ENCODE measurements around the gene PTRHD1. TPM values are rescaled to one million over a fixed set of nuclear protein-coding genes. Genes with fewer than 3 reads are reported as not detected.

Gene PTRHD1
- total RNA-seq, 1 donor from 2014 or later: 32.0 TPM

GRCh38 chr2:24788816-24789215 lies 4.4 kb downstream of the PTRHD1 start:
- no peak for TF ChIP-seq CTCF (IDR thresholded peaks at IDR 0.05; ENCODE audit: insufficient read depth, low read length, poor library complexity, severe bottlenecking)
- no peak for DNase-seq (ENCODE audit: low read depth)
- Histone ChIP-seq H3K27me3 (ENCODE audit: control insufficient read depth, insufficient read depth, low read length) (no peaks in the 10 kb centered on the region), H3K36me3 (ENCODE audit: control insufficient read depth, insufficient read depth, low read length) (no peaks in the 10 kb centered on the region), H3K4me3 (ENCODE audit: low read depth, low read length) (no peak overlapping the region)

GRCh38 chr2:24787532-24787931 lies 5.7 kb downstream of the PTRHD1 start:
- Histone ChIP-seq H3K4me3 (ENCODE audit: low read depth, low read length) (no peak overlapping the region), H3K36me3 (ENCODE audit: control insufficient read depth, insufficient read depth, low read length) (no peaks in the 10 kb centered on the region), H3K27me3 (ENCODE audit: control insufficient read depth, insufficient read depth, low read length) (no peaks in the 10 kb centered on the region)
- no peak for TF ChIP-seq CTCF (IDR thresholded peaks at IDR 0.05; ENCODE audit: insufficient read depth, low read length, poor library complexity, severe bottlenecking)
- no peak for DNase-seq (ENCODE audit: low read depth)

GRCh38 chr2:24785671-24786321 lies 7.4 kb downstream of the PTRHD1 start:
- no peak for DNase-seq (ENCODE audit: low read depth)
- Histone ChIP-seq H3K36me3 (ENCODE audit: control insufficient read depth, insufficient read depth, low read length) (no peaks in the 10 kb centered on the region), H3K27me3 (ENCODE audit: control insufficient read depth, insufficient read depth, low read length) (no peaks in the 10 kb centered on the region), H3K4me3 (ENCODE audit: low read depth, low read length) (no peak overlapping the region)
- no peak for TF ChIP-seq CTCF (IDR thresholded peaks at IDR 0.05; ENCODE audit: insufficient read depth, low read length, poor library complexity, severe bottlenecking)

GRCh38 chr2:24783641-24784040 lies 9.6 kb downstream of the PTRHD1 start:
- TF ChIP-seq CTCF (IDR thresholded peaks at IDR 0.05; ENCODE audit: insufficient read depth, low read length, poor library complexity, severe bottlenecking): no peak
- Histone ChIP-seq H3K36me3 (ENCODE audit: control insufficient read depth, insufficient read depth, low read length) (no peaks in the 10 kb centered on the region), H3K4me3 (ENCODE audit: low read depth, low read length) (no peak overlapping the region), H3K27me3 (ENCODE audit: control insufficient read depth, insufficient read depth, low read length) (no peaks in the 10 kb centered on the region)
- no peak for DNase-seq (ENCODE audit: low read depth)

GRCh38 chr2:24779116-24779515 lies 14.1 kb downstream of the PTRHD1 start:
- Histone ChIP-seq H3K27me3 (ENCODE audit: control insufficient read depth, insufficient read depth, low read length) (no peaks in the 10 kb centered on the region), H3K36me3 (ENCODE audit: control insufficient read depth, insufficient read depth, low read length) (no peaks in the 10 kb centered on the region), H3K4me3 (ENCODE audit: low read depth, low read length) (no peak overlapping the region)
- no peak for DNase-seq (ENCODE audit: low read depth)
- TF ChIP-seq CTCF (IDR thresholded peaks at IDR 0.05; ENCODE audit: insufficient read depth, low read length, poor library complexity, severe bottlenecking): no peak

- H3K27me3 ChIP-seq (ENCODE audit: control insufficient read depth, insufficient read depth, low read length): no peaks in the 10 kb centered on the region
- no peak for DNase-seq (ENCODE audit: low read depth)
- no peak for TF ChIP-seq CTCF (IDR thresholded peaks at IDR 0.05; ENCODE audit: insufficient read depth, low read length, poor library complexity, severe bottlenecking)
- H3K4me3 ChIP-seq (ENCODE audit: low read depth, low read length): no peak overlapping the region
- no peaks in the 10 kb centered on the region for H3K36me3 ChIP-seq (ENCODE audit: control insufficient read depth, insufficient read depth, low read length)
These were observed 18.8 kb downstream of the PTRHD1 start for GRCh38 chr2:24774373-24774772.
